Stimulated activated CD4-positive, alpha-beta T cell treated with anti-CD3 and anti-CD28 coated beads, Interleukin-2, amount 100 ng/mL, for 4 hours (primary cell): ENCODE results near the gene EXOSC6.
"Not testable (repeated sequence)": the region's sequence is repeated elsewhere in the genome, so short reads cannot be mapped to it uniquely, and the experiment has no call there.

Source experiments
- DNase-seq: peaks from one replicate; pipeline ENCODE4 v3.0.0-alpha.2; 2020; ENCODE audit warnings: low read depth

Gene EXOSC6

GRCh38 chr16:70254965-70255286, 3.2 kb upstream of the EXOSC6 start:
- DNase-seq: no peak

- no peak for DNase-seq
These were observed 2.6 kb upstream of the EXOSC6 start for GRCh38 chr16:70254180-70254964.

GRCh38 chr16:70253291-70254106, 1.8 kb upstream of the EXOSC6 start:
- peak; percentile 9 for DNase-seq

- no peak for DNase-seq
These were observed 732 bp upstream of the EXOSC6 start for GRCh38 chr16:70252355-70252988.

GRCh38 chr16:70250748-70251628, 752 bp downstream of the EXOSC6 start:
- DNase-seq: peak; percentile 13

- not testable (repeated sequence) for DNase-seq
These were observed 2.0 kb downstream of the EXOSC6 start for GRCh38 chr16:70249697-70250096.

GRCh38 chr16:70238773-70239172, 13.0 kb downstream of the EXOSC6 start:
- DNase-seq: not testable (repeated sequence)

- DNase-seq: not testable (repeated sequence)
These were observed 19.9 kb downstream of the EXOSC6 start for GRCh38 chr16:70231831-70232230.

GRCh38 chr16:70226024-70226423, 25.7 kb downstream of the EXOSC6 start:
- DNase-seq: not testable (repeated sequence)

GRCh38 chr16:70225430-70225829, 26.3 kb downstream of the EXOSC6 start:
- not testable (repeated sequence) for DNase-seq

- not testable (repeated sequence) for DNase-seq
These were observed 27.1 kb downstream of the EXOSC6 start for GRCh38 chr16:70224645-70225044.

- not testable (repeated sequence) for DNase-seq
These were observed 27.7 kb downstream of the EXOSC6 start for GRCh38 chr16:70223971-70224513.

- not testable (repeated sequence) for DNase-seq
These were observed 28.5 kb downstream of the EXOSC6 start for GRCh38 chr16:70223216-70223615.

- not testable (repeated sequence) for DNase-seq
These were observed 29.2 kb downstream of the EXOSC6 start for GRCh38 chr16:70222574-70222973.

- DNase-seq: not testable (repeated sequence)
These were observed 33.2 kb downstream of the EXOSC6 start for GRCh38 chr16:70218586-70218985.

- DNase-seq: not testable (repeated sequence)
These were observed 45.4 kb downstream of the EXOSC6 start for GRCh38 chr16:70206382-70206781.

GRCh38 chr16:70204668-70205405, 46.9 kb downstream of the EXOSC6 start:
- DNase-seq: not testable (repeated sequence)

- not testable (repeated sequence) for DNase-seq
These were observed 47.7 kb downstream of the EXOSC6 start for GRCh38 chr16:70204010-70204409.

- not testable (repeated sequence) for DNase-seq
These were observed 48.2 kb downstream of the EXOSC6 start for GRCh38 chr16:70203508-70203907.

- DNase-seq: not testable (repeated sequence)
These were observed 51.7 kb downstream of the EXOSC6 start for GRCh38 chr16:70200063-70200462.

GRCh38 chr16:70199170-70199569, 52.6 kb downstream of the EXOSC6 start:
- not testable (repeated sequence) for DNase-seq
